HG02642 (cell line): ENCODE results near the gene ITIH5.

ENCODE experiments used
- ATAC-seq: cut with Tn5 transposase; IDR thresholded peaks from one replicate; pipeline ENCODE4 v1.9.1; 2021; ENCODE audit warnings: mild to moderate bottlenecking; ENCODE audit not compliant: unreplicated experiment, poor library complexity

ITIH5 gene

GRCh38 chr10:7590271-7590670 is 76.5 kb downstream of the ITIH5 start:
- no peak for ATAC-seq

- no peak for ATAC-seq
Observed at GRCh38 chr10:7589748-7590147, 77.0 kb downstream of the ITIH5 start.

- ATAC-seq = no peak
Observed at GRCh38 chr10:7587865-7588188, 78.9 kb downstream of the ITIH5 start.

GRCh38 chr10:7587168-7587864 is 79.5 kb downstream of the ITIH5 start:
- no peak for ATAC-seq

GRCh38 chr10:7585228-7585627 is 81.5 kb downstream of the ITIH5 start:
- ATAC-seq = no peak

- ATAC-seq = no peak
Observed at GRCh38 chr10:7583626-7584025, 83.1 kb downstream of the ITIH5 start.

- ATAC-seq = no peak
Observed at GRCh38 chr10:7580520-7580919, 86.2 kb downstream of the ITIH5 start.

- ATAC-seq = no peak
Observed at GRCh38 chr10:7579681-7580080, 87.1 kb downstream of the ITIH5 start.

- ATAC-seq = no peak
Observed at GRCh38 chr10:7577579-7577978, 89.2 kb downstream of the ITIH5 start.

- ATAC-seq = no peak
Observed at GRCh38 chr10:7577176-7577575, 89.6 kb downstream of the ITIH5 start.

GRCh38 chr10:7576340-7576739 is 90.4 kb downstream of the ITIH5 start:
- no peak for ATAC-seq

- ATAC-seq = no peak
Observed at GRCh38 chr10:7572391-7572790, 94.4 kb downstream of the ITIH5 start.

GRCh38 chr10:7571981-7572380 is 94.8 kb downstream of the ITIH5 start:
- no peak for ATAC-seq

GRCh38 chr10:7567911-7568620 is 98.7 kb downstream of the ITIH5 start:
- ATAC-seq = no peak

- ATAC-seq = no peak
Observed at GRCh38 chr10:7566891-7567290, 99.9 kb downstream of the ITIH5 start.

GRCh38 chr10:7565871-7566270 is 100.9 kb downstream of the ITIH5 start:
- ATAC-seq = no peak

GRCh38 chr10:7563770-7564169 is 103.0 kb downstream of the ITIH5 start:
- ATAC-seq = no peak

GRCh38 chr10:7563368-7563767 is 103.4 kb downstream of the ITIH5 start:
- ATAC-seq = no peak

GRCh38 chr10:7561985-7562384 is 104.8 kb downstream of the ITIH5 start:
- no peak for ATAC-seq

- no peak for ATAC-seq
Observed at GRCh38 chr10:7561216-7561893, 105.4 kb downstream of the ITIH5 start.

GRCh38 chr10:7560519-7560918 is 106.2 kb downstream of the ITIH5 start:
- no peak for ATAC-seq

GRCh38 chr10:7559386-7559785 is 107.4 kb downstream of the ITIH5 start:
- no peak for ATAC-seq
